ENCODE data around the gene TMEM52.
A peak's percentile ranks its signal among the peaks of the same experiment; 100 is the strongest.
"Not testable (repeated sequence)": the region's sequence is repeated elsewhere in the genome, so short reads cannot be mapped to it uniquely, and the experiment has no call there.

Gene TMEM52

GRCh38 chr1:1891349-1892078 lies 27.6 kb downstream of the TMEM52 start:
- peak overlapping the region; percentile 98 for H3K27ac ChIP-seq
- H3K9me3 ChIP-seq, result no peaks in the 10 kb centered on the region
- peak overlapping the region; percentile 74 to 79 for H3K4me3 ChIP-seq (ENCODE audit: low read depth in 1 of 2, low read length in 1 of 2)
- no peaks in the 10 kb centered on the region for H3K36me3 ChIP-seq
- no peak for TF ChIP-seq CTCF (IDR thresholded peaks at IDR 0.05)
- peaks cover 34 to 43% of the 10 kb centered on the region in 2 experiments for H3K4me1 ChIP-seq (ENCODE audit: control insufficient read depth in 1 of 2, insufficient read depth in 1 of 2, low read depth in 1 of 2, low read length in 1 of 2)
- peaks cover 28% of the 10 kb centered on the region for H3K27me3 ChIP-seq

GRCh38 chr1:1890506-1891348 lies 28.4 kb downstream of the TMEM52 start, which contains the start of gene GNB1:
Gene GNB1, minus strand, starts transcription at chr1:1891087. Its CDS starts 65,634 bp downstream, at chr1:1825453.
- peak within 1 kb of the TSS; percentile 98 for H3K27ac ChIP-seq
- peaks cover 39 to 43% of the 10 kb centered on the region in 2 experiments for H3K4me1 ChIP-seq (ENCODE audit: control insufficient read depth in 1 of 2, insufficient read depth in 1 of 2, low read depth in 1 of 2, low read length in 1 of 2)
- H3K27me3 ChIP-seq, result peaks cover 20% of the 10 kb centered on the region
- no peaks in the 10 kb centered on the region for H3K36me3 ChIP-seq
- no peaks in the 10 kb centered on the region for H3K9me3 ChIP-seq
- no peak for TF ChIP-seq CTCF (IDR thresholded peaks at IDR 0.05)
- peak within 1 kb of the TSS; percentile 74 to 86 for H3K4me3 ChIP-seq (ENCODE audit: low read depth in 1 of 2, low read length in 1 of 2)

GRCh38 chr1:1889847-1890505 lies 29.1 kb downstream of the TMEM52 start:
- Histone ChIP-seq H3K4me1 (ENCODE audit: control insufficient read depth in 1 of 2, insufficient read depth in 1 of 2, low read depth in 1 of 2, low read length in 1 of 2) (peaks cover 39 to 45% of the 10 kb centered on the region in 2 experiments), H3K27ac (peak overlapping the region; percentile 98), H3K36me3 (no peaks in the 10 kb centered on the region), H3K9me3 (no peaks in the 10 kb centered on the region), H3K27me3 (peaks cover 13% of the 10 kb centered on the region), H3K4me3 (ENCODE audit: low read depth in 1 of 2, low read length in 1 of 2) (peak overlapping the region; percentile 74 to 86)
- peak; percentile 9 for TF ChIP-seq CTCF (IDR thresholded peaks at IDR 0.05)

- no peaks in the 10 kb centered on the region for H3K9me3 ChIP-seq
- H3K4me1 ChIP-seq (ENCODE audit: control insufficient read depth in 1 of 2, insufficient read depth in 1 of 2, low read depth in 1 of 2, low read length in 1 of 2), result peaks cover 39 to 47% of the 10 kb centered on the region in 2 experiments
- TF ChIP-seq CTCF (IDR thresholded peaks at IDR 0.05), result no peak
- H3K36me3 ChIP-seq, result no peaks in the 10 kb centered on the region
- peak overlapping the region; percentile 98 for H3K27ac ChIP-seq
- peaks cover 5% of the 10 kb centered on the region for H3K27me3 ChIP-seq
- H3K4me3 ChIP-seq (ENCODE audit: low read depth in 1 of 2, low read length in 1 of 2), result peak overlapping the region; percentile 74 to 86
Measured at GRCh38 chr1:1889090-1889750, 29.9 kb downstream of the TMEM52 start.

GRCh38 chr1:1883890-1884289 lies 35.2 kb downstream of the TMEM52 start:
- not testable (repeated sequence) for H3K36me3 ChIP-seq; H3K4me3 ChIP-seq (ENCODE audit: low read depth in 1 of 2, low read length in 1 of 2); H3K9me3 ChIP-seq; H3K27me3 ChIP-seq
- H3K27ac ChIP-seq, result peak overlapping the region; percentile 53
- peaks cover 29 to 45% of the 10 kb centered on the region in 2 experiments for H3K4me1 ChIP-seq (ENCODE audit: control insufficient read depth in 1 of 2, insufficient read depth in 1 of 2, low read depth in 1 of 2, low read length in 1 of 2)

Data from neutrophil (primary cell).